H1 (cell line): ENCODE measurements around the gene CAMK2B. TPM values are rescaled to one million over a fixed set of nuclear protein-coding genes. Genes with fewer than 3 reads are reported as not detected.

ENCODE experiments used
- USF2 ChIP-seq: IDR thresholded peaks from 2 replicates; pipeline ENCODE4 v1.6.1; 2011; ENCODE audit warnings: low read length, improper control_type of control experiment
- polyA plus RNA-seq, 7 experiments: library from polyadenylated mRNA; depleted of rRNA in 3 of 7; stranded (reverse) in 5 of 7; unstranded in 2 of 7; fragments of >200 nt in 5 of 7; fragments of 200-250 nt in 2 of 7; gene quantifications; 1 replicate in 5 of 7; 2 replicates in 1 of 7; 4 replicates in 1 of 7; pipeline versions ENCODE4 v1.2.1 to v1.2.3, GENCODE V29; 2011 to 2013; ENCODE audit warnings: missing spikeins in 2 of 7, mixed read lengths in 2 of 7
- total RNA-seq: library from RNA; stranded (reverse); fragmentation: NEBNext Ultra II Directional; extraction: Animal tissue kit (Norgen Biotek cat#: 25700); gene quantifications from 2 replicates; pipeline ENCODE4 v1.2.1, GENCODE V29; 2021

Gene CAMK2B
- total and polyA plus RNA-seq, 2 of the 8 experiments (the other 6 are each of a cell fraction or from before 2014, with no cell fraction given) = 0.05 to 0.15 TPM

GRCh38 chr7:44308596-44309270 is 16.7 kb downstream of the CAMK2B start (continued):
- TF ChIP-seq USF2 = no peak
